ENCODE data around the gene SHLD1.

GRCh38 chr20:5741089-5741488, 9.1 kb upstream of the SHLD1 start:
- TF ChIP-seq ESRRG (CRISPR knock-in tag; IDR thresholded peaks at IDR 0.05) (no peak), GLIS3 (CRISPR knock-in tag; IDR thresholded peaks at IDR 0.05) (no peak), PATZ1 (CRISPR knock-in tag; IDR thresholded peaks at IDR 0.05; ENCODE audit: borderline replicate concordance) (no peak), ISL1 (CRISPR knock-in tag; IDR thresholded peaks at IDR 0.05) (no peak)
